GM18868 (cell line): ENCODE measurements around the gene TLX3.
"Not testable (repeated sequence)": the region's sequence is repeated elsewhere in the genome, so short reads cannot be mapped to it uniquely, and the experiment has no call there.

Experiments
- ATAC-seq: cut with Tn5 transposase; IDR thresholded peaks from one replicate; pipeline ENCODE4 v1.9.1; 2021; ENCODE audit warnings: mild to moderate bottlenecking, moderate library complexity; ENCODE audit not compliant: unreplicated experiment

The TLX3 gene

GRCh38 chr5:171308453-171309275 is at the start of gene TLX3:
Gene TLX3 (plus strand): TSS chr5:171309248. CDS start chr5:171309366, 118 bp downstream.
- ATAC-seq = no peak

- no peak for ATAC-seq
Observed at GRCh38 chr5:171261361-171261760, 47.7 kb upstream of the TLX3 start.

GRCh38 chr5:171261904-171262303 is 47.1 kb upstream of the TLX3 start:
- no peak for ATAC-seq

GRCh38 chr5:171263181-171263580 is 45.9 kb upstream of the TLX3 start:
- ATAC-seq = no peak

GRCh38 chr5:171264843-171265242 is 44.2 kb upstream of the TLX3 start:
- ATAC-seq = no peak

GRCh38 chr5:171268700-171269620 is 40.1 kb upstream of the TLX3 start:
- no peak for ATAC-seq

- ATAC-seq = no peak
Observed at GRCh38 chr5:171269717-171270116, 39.3 kb upstream of the TLX3 start.

GRCh38 chr5:171270136-171270535 is 38.9 kb upstream of the TLX3 start:
- ATAC-seq = no peak

GRCh38 chr5:171271798-171272197 is 37.2 kb upstream of the TLX3 start:
- ATAC-seq = no peak

GRCh38 chr5:171272996-171273970 is 35.8 kb upstream of the TLX3 start:
- ATAC-seq = peak; percentile 81

- ATAC-seq = no peak
Observed at GRCh38 chr5:171275841-171276544, 33.1 kb upstream of the TLX3 start.

GRCh38 chr5:171283753-171284152 is 25.3 kb upstream of the TLX3 start:
- ATAC-seq = no peak

GRCh38 chr5:171285465-171285864 is 23.6 kb upstream of the TLX3 start:
- ATAC-seq = no peak

- ATAC-seq = no peak
Observed at GRCh38 chr5:171288066-171288465, 21.0 kb upstream of the TLX3 start.

- ATAC-seq = no peak
Observed at GRCh38 chr5:171291371-171291770, 17.7 kb upstream of the TLX3 start.

- no peak for ATAC-seq
Observed at GRCh38 chr5:171295299-171295698, 13.7 kb upstream of the TLX3 start.

GRCh38 chr5:171295801-171296200 is 13.2 kb upstream of the TLX3 start:
- ATAC-seq = no peak

- not testable (repeated sequence) for ATAC-seq
Observed at GRCh38 chr5:171297941-171298340, 11.1 kb upstream of the TLX3 start.

GRCh38 chr5:171299228-171299627 is 9.8 kb upstream of the TLX3 start:
- ATAC-seq = no peak

- ATAC-seq = no peak
Observed at GRCh38 chr5:171299851-171300250, 9.2 kb upstream of the TLX3 start.
